Skin of body (tissue), 2 donors: Measurements from ENCODE around the gene GARNL3. TPM values are rescaled to one million over a fixed set of nuclear protein-coding genes. Genes with fewer than 3 reads are reported as not detected.

Source experiments
- DNase-seq: peaks from one replicate; lab custom pipeline; 2025; lab: John Stamatoyannopoulos, UW
- total RNA-seq: library from RNA; depleted of rRNA; stranded (reverse); fragments of >200 nt; gene quantifications from one replicate; pipeline ENCODE4 v1.2.3, GENCODE V29; 2014

The GARNL3 gene
- total RNA-seq, 1 donor from 2014 or later = 51.1 TPM

DNA sequence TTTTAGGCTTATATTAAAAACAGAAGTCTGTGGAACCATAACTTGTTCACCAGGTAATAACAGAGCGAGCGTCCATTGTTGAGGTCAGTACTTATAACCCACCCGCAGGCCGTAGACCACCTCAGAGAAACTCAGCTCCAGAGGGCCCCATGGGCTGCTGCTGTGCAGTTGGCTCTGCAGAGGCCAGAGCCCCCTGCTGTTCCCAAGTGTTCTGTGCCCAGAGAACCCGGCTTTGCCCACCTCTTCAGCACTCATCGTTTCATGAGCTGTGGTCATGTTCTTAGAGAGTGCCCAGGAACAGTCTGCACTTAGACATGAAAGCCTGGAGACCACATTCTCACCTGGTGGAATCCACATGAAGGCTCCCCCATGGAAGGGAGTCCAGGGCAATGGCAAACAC, 82.0 kb downstream of the GARNL3 start:
- no peak for DNase-seq

DNA sequence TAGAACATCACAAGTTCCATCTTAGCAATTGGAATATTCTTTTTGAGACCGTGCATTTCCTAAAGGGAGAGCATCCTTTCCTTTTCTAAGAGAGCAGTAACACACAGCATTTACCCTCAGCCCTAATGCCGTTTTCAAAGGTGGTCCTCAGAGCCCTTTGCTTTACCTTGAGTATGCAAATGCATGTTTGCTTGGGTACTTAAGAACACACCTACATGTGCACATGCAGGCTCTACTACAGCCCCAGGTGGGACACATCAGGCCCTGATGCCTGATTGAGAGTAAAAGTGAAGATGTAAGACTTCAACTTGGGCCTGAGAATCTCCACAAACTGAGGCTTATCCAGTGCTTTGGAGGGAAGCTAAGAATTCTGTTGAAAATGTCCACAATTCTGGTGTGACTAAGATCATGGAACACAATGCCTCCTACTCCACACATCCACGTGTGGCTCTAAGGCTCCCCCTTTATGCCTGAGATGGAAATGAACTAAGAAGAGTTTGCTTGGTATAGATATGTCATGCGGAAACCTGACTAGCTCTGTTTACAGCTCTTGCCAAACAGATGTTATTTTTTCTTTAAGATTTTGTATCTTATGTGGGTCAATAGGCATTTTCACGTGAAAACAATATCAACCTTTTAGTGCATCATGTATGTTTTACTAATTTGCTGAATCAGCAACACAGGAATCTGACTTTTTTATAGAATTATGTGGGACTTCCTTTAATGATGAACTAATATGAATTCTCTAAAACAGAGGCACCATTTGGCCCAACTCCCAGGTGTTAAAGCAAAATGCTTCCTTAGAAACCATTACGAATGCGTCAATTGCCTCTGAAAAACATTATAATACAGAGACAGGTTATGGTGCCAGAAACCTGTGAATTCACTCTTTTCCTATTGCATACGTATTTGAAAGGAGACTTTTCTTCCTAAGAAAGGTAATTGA, 83.5 kb downstream of the GARNL3 start:
- peak; percentile 76 for DNase-seq

- DNase-seq = no peak
Measured at GRCh38 chr9:127349483-127350113, 85.0 kb downstream of the GARNL3 start.

- no peak for DNase-seq
Measured at GRCh38 chr9:127351182-127352166, 86.9 kb downstream of the GARNL3 start.

DNA sequence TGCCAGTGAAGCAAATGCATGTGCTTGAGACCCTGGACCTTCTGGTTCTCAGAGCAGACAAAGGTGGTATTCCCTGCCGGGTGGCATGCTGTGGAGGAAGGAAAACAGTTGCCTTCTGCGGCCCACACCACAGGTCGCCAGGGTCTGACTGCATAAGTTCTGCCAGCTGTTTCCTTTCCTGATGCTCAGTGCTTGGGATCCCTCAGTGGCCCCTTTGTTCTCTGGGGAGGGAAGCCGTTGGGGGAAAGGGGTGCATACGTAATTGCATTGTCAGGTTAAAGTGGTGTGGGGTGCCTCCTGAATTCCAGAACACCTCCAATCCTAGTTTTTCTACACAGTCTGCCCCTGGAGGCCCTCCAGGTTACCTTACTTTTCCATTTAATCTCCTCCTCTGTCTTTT, 89.3 kb downstream of the GARNL3 start:
- no peak for DNase-seq

DNA sequence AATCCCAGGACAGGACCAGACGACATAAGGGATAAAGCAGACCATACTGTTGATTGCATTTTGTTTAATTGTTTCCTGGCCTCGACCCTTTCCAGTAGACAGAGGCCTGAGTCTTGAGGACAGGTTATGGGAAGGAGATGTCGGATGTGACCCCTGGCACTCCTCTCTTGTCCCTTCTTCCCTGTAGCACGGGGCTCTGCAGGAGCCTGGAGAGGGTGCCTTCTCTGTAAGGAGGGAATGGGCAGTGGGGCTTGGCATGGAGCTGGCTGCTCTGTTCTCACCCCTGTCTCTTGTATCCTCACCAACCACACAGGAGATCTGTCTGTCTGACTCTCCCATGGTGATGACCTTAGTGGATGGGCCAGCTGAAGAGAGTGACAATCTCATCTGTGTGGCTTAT, 92.3 kb downstream of the GARNL3 start:
- no peak for DNase-seq

DNA sequence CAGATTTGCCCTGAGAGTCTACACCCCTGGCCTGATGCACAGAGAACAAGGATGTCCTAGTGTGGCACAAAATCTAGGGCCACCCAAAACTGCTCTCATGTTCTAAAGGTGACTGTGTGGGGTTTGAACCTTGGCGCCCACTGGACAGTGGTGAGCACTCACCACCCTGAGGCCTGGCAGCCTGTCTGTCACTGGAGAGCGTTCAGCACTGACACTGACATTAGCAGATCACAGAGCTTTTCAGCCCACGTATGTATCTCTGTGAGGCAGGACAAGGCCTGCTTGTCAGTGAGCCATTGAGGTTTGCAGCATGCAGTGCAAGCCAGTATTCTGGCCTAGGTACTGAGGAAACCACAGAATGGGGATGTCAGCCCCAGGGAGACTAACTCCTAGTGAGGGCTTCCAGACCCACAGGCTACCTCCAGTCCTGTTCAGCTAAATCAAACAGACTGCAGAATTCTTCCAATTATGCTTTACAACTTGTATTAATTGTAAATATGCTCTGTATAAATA, 93.5 kb downstream of the GARNL3 start:
- no peak for DNase-seq

DNA sequence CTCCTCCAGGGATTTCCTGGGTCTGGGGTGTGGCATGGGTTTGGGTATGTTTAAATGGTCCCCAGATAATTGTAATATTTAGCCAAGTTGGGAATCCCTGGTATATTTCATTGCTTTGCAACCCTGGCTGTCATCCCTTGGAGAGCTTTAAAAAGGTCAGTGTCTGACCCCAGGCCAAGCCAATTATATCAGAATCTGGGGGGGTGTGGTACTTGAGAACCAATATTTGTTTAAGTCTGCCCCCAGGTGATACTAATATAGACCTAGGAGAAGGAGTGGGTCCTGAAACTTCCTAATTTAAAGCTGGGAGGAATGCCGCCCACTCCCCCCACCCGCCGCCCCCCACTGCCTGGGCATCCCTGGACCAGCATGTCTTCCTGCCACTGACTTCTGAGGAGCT, 94.2 kb downstream of the GARNL3 start:
- no peak for DNase-seq

DNA sequence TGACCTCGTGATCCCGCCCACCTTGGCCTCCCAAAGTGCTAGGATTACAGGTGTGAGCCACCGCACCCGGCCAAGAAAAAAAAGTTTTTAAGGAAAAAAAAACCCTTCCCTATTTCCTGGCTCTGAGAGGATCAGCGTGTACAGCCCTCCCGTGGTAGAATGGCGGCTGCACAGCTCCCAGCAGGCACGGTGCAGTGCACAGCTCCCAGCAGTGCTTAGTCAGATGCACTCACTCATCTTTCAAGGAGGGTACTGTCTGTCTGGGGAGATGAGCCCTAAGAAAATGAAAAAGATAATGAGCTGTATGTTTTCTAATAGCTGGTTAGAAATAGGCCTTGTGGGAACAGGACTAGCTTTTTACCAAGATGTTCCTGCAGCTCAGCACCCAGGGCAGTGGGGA, 95.7 kb downstream of the GARNL3 start:
- DNase-seq = no peak

- no peak for DNase-seq
Measured at GRCh38 chr9:127360829-127361228, 96.3 kb downstream of the GARNL3 start.

GRCh38 chr9:127361561-127361960, 97.0 kb downstream of the GARNL3 start:
- no peak for DNase-seq

- no peak for DNase-seq
Measured at GRCh38 chr9:127362829-127363228, 98.3 kb downstream of the GARNL3 start.

GRCh38 chr9:127365461-127365860, 100.9 kb downstream of the GARNL3 start:
- no peak for DNase-seq

- no peak for DNase-seq
Measured at GRCh38 chr9:127366594-127366993, 102.0 kb downstream of the GARNL3 start.

DNA sequence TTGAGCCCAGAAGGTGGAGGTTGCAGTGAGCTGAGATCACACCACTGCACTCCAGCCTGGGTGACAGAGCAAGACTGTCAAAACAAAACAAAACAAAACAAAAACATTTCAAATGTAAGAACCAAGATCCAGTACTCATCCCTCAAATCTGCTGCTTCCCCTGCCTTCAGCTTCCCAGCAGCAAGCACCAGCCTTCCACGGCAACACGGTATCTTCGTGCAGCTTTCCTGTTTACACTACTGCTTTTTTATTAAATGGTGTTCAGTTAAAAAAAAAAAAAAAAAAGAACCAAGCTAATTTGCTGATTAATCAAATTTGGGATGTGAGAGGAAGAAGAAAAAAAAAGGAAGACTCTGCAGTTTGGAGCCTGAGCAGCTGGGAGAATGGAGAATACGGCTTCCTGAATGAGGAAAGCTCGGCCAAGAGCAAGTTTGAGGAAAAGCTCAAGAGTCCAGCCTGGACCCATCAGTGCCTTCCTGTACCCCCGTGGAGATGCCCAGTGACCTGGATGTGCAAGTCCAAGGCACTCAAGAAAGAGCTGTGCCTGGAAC, 104.4 kb downstream of the GARNL3 start:
- DNase-seq = no peak

GRCh38 chr9:127369428-127369827, 104.9 kb downstream of the GARNL3 start:
- no peak for DNase-seq

DNA sequence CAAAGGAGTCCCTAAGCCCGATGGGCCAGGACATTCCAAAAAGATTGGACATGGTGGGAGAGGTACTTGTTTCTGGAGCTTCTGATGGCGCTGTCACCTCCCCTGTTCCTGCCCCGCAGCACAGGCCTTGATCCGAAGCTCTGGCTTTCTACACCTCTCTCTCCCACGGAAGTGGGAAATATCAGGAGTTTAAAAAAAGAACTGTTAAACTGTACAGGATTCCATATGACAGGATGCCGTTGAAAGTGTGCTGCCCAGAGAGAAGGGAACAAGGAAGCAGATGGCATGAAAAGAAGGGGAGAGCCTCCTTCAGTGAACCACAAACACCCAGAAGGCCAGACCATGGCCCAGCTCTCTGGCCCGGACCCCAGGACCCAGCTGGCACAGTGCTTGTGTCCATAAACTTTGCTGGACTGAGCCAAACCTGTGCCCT, 105.6 kb downstream of the GARNL3 start:
- DNase-seq = no peak

DNA sequence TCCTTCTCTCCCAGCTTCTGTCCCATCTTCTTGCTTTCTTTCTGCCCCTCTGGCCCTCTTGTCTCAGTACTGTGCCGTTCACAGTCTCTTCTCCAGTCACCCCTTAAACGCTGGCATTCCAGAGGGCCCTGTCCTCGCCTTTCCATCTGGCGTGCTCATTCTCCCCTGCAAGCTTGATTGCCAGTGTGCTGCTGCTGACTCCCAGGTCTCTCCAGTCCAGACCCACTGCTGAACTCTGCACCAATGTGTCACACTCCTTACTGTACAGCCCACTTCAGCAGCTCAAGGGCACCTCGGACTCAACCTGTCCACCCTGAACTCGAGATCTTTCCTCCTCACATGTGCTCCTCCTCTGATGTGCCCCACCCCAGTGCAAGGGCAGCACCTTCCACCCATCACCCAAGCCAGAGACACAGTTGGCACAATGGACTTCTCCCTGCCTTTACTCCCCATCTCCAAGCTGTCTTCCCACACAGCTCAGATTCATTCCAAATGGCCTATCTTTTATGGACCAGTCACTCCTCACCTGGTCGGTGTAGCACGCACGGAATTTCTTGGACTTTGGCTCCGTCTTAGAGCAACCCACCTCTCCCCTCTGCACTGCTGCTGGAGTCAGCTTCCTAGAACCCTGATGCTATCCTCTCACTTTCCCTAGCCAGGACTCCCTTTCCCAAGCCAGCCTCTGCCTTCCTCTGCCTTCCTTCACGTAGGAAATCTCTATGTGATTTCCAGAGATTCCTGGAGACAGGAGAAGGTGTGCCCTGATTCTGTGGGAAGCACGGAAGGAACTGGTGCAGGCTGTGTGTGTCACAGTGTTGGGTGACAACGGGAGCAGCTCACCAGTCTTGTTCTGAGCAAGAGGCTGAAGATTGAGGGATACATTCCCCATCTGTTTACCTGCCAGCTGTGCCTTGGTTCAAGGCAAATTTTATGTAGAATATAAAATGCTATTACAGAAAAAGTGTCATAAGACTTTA, 106.4 kb downstream of the GARNL3 start:
- no peak for DNase-seq

DNA sequence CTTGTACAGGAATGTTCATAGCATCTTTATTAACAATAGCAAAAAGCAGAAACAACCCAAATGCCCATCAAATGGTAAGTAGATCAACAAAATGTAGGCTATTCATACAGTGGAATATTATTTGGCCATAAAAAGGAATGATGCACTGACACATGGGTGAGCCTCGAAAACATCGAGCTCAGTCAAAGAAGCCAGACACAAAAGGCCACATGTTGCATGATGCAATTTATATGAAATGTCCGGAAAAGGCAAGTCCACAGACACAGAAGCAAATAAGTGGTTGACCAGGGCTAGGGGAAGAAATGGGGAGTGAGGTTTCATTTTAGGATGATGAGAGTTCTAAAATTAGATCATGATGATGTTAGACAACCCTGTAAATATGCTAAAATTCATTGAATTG, 115.9 kb downstream of the GARNL3 start:
- DNase-seq = no peak

DNA sequence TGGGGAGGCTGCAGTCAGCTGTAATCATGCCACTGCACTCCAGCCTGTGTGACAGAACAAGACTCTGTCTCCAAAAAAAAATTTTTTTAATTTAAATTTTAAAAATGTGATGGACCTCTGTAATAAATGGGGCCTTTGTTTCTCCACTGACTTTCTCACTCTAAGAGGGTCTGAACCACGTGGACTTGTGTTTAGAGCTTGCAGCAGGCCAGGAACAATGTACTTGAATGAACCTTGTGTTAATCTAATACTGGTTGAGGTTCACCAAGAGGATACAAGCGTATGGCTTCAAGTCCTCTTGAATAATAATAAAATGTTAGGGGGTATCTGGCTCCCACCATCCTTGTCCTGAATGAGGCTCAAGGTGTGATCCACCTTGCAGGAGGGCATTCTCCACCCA, 118.0 kb downstream of the GARNL3 start:
- no peak for DNase-seq
